PC-9 (cell line): ENCODE measurements around the gene VOPP1.

Source experiments
- EZH2 ChIP-seq: fragments of 200-600 bp; sonication (generic); IDR thresholded peaks from 2 replicates; pipeline ENCODE4 v1.8.0; 2017; ENCODE audit warnings: antibody characterized with exemption, low read depth
- TF ChIP-seq, protein P1 (sequence below): fragments of 200-600 bp; sonication (generic); conservative IDR thresholded peaks from 2 replicates; pipeline ENCODE4 v1.6.1; 2017; ENCODE audit warnings: mixed run types, antibody characterized with exemption, mild to moderate bottlenecking, moderate library complexity

GRCh38 chr7:55618913-55619312 is 46.6 kb upstream of the VOPP1 start:
- TF ChIP-seq, protein P1, sequence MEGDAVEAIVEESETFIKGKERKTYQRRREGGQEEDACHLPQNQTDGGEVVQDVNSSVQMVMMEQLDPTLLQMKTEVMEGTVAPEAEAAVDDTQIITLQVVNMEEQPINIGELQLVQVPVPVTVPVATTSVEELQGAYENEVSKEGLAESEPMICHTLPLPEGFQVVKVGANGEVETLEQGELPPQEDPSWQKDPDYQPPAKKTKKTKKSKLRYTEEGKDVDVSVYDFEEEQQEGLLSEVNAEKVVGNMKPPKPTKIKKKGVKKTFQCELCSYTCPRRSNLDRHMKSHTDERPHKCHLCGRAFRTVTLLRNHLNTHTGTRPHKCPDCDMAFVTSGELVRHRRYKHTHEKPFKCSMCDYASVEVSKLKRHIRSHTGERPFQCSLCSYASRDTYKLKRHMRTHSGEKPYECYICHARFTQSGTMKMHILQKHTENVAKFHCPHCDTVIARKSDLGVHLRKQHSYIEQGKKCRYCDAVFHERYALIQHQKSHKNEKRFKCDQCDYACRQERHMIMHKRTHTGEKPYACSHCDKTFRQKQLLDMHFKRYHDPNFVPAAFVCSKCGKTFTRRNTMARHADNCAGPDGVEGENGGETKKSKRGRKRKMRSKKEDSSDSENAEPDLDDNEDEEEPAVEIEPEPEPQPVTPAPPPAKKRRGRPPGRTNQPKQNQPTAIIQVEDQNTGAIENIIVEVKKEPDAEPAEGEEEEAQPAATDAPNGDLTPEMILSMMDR = no peak
- TF ChIP-seq EZH2 = no peak
